IMR-90 (cell line): Measurements from ENCODE around the gene NEFH. TPM values are rescaled to one million over a fixed set of nuclear protein-coding genes. Genes with fewer than 3 reads are reported as not detected.

Experiments used
- ATAC-seq: fragments of 200-7000 bp; cut with Tn5 transposase; 2 replicates; pipeline ENCODE4 v1.9.1; 2020; ENCODE audit warnings: low read depth, mild to moderate bottlenecking, moderate library complexity
- BruUV-seq: library from RNA; stranded (reverse); fragments of 400-500 nt; replicated peaks from 2 replicates; lab custom pipeline; 2021; lab: Mats Ljungman, UMichigan
- CTCF ChIA-PET: fragments of 300-600 bp; formaldehyde crosslinking; extraction: SDS; loops from one replicate; lab custom pipeline; 2021; ENCODE audit warnings: antibody characterized with exemption; lab: Yijun Ruan, JAX
- POLR2A ChIA-PET: fragments of 300-600 bp; sonication (Branson Sonifier 250); formaldehyde crosslinking; loops from one replicate; lab custom pipeline; 2022; ENCODE audit warnings: antibody characterized with exemption; ENCODE audit not compliant: unreplicated experiment; lab: Charles Lee
- DNase-seq: peaks from one replicate; pipeline ENCODE4 v3.0.0; 2013
- H2AFZ ChIP-seq: replicated peaks from 2 replicates; pipeline ENCODE3; 2013; ENCODE audit warnings: low read length, mild to moderate bottlenecking; ENCODE audit not compliant: poor library complexity
- H2AK5ac ChIP-seq: 2 replicates; pipeline ENCODE4 v1.6.1; 2013; ENCODE audit warnings: low read depth, low read length, inconsistent platforms
- H2AK9ac ChIP-seq: replicated peaks from 2 replicates; pipeline ENCODE3; 2013; ENCODE audit warnings: mild to moderate bottlenecking, low read depth, low read length, moderate library complexity; ENCODE audit not compliant: poor library complexity
- H2BK120ac ChIP-seq: 2 replicates; pipeline ENCODE4 v1.6.1; 2013; ENCODE audit warnings: low read depth, low read length, inconsistent platforms
- H2BK15ac ChIP-seq: 3 replicates; pipeline ENCODE4 v1.6.1; 2013; ENCODE audit warnings: low read depth, low read length, inconsistent platforms
- H2BK20ac ChIP-seq: 2 replicates; pipeline ENCODE4 v1.6.1; 2013; ENCODE audit warnings: low read depth, mild to moderate bottlenecking, inconsistent platforms, low read length, moderate library complexity
- H2BK5ac ChIP-seq: 2 replicates; pipeline ENCODE4 v1.6.1; 2013; ENCODE audit warnings: mild to moderate bottlenecking, low read depth, low read length, inconsistent platforms; ENCODE audit not compliant: poor library complexity, severe bottlenecking
- H3K14ac ChIP-seq: replicated peaks from 2 replicates; pipeline ENCODE4 v1.6.1; 2013; ENCODE audit warnings: low read depth, low read length, inconsistent platforms
- H3K18ac ChIP-seq: 2 replicates; pipeline ENCODE4 v1.6.1; 2013; ENCODE audit warnings: low read depth, low read length, control low read depth
- H3K23ac ChIP-seq: 2 replicates; pipeline ENCODE4 v1.6.1; 2013; ENCODE audit warnings: low read depth, low read length, inconsistent platforms
- H3K27ac ChIP-seq: 2 replicates; pipeline ENCODE4 v1.5.1; 2013; ENCODE audit warnings: mild to moderate bottlenecking, control low read depth, low read length; ENCODE audit not compliant: insufficient read depth
- H3K27me3 ChIP-seq: 2 replicates; pipeline ENCODE4 v1.6.1; 2013; ENCODE audit warnings: low read length; ENCODE audit not compliant: control insufficient read depth, insufficient read depth
- H3K36me3 ChIP-seq: 2 replicates; pipeline ENCODE4 v1.6.1; 2013; ENCODE audit warnings: low read length, mixed read lengths; ENCODE audit not compliant: control insufficient read depth, insufficient read depth
- H3K4ac ChIP-seq: 2 replicates; pipeline ENCODE4 v1.6.1; 2013; ENCODE audit warnings: low read depth, low read length, inconsistent platforms
- H3K4me1 ChIP-seq: 2 replicates; pipeline ENCODE4 v1.6.1; 2013; ENCODE audit warnings: low read length, mixed read lengths; ENCODE audit not compliant: control insufficient read depth, insufficient read depth
- H3K4me2 ChIP-seq: 2 replicates; pipeline ENCODE4 v1.6.1; 2013; ENCODE audit warnings: low read depth, mild to moderate bottlenecking, control low read depth, low read length, moderate library complexity
- H3K4me3 ChIP-seq: 2 replicates; pipeline ENCODE4 v1.5.1; 2013; ENCODE audit warnings: low read depth, mild to moderate bottlenecking, control low read depth, low read length, moderate library complexity; ENCODE audit not compliant: insufficient read depth
- H3K56ac ChIP-seq: 2 replicates; pipeline ENCODE4 v1.6.1; 2013; ENCODE audit warnings: low read length, inconsistent platforms; ENCODE audit not compliant: insufficient read depth; ENCODE audit errors: extremely low read depth
- H3K79me1 ChIP-seq, 2 experiments: 2 replicates each; pipeline ENCODE4 v1.6.1; 2013; ENCODE audit warnings: low read length in 2 of 2, inconsistent platforms in 1 of 2, low read depth in 1 of 2
- H3K9ac ChIP-seq: 2 replicates; pipeline ENCODE4 v1.6.1; 2013; ENCODE audit warnings: low read depth, low read length, control low read depth
- H3K9me1 ChIP-seq: 2 replicates; pipeline ENCODE4 v1.6.1; 2013; ENCODE audit warnings: low read length, inconsistent platforms; ENCODE audit not compliant: insufficient read depth
- H3K9me3 ChIP-seq: 2 replicates; pipeline ENCODE4 v1.6.1; 2013; ENCODE audit warnings: low read length; ENCODE audit not compliant: control insufficient read depth, insufficient read depth
- H4K20me1 ChIP-seq: 2 replicates; pipeline ENCODE4 v1.6.1; 2013; ENCODE audit warnings: low read length, inconsistent platforms; ENCODE audit not compliant: insufficient read depth
- H4K5ac ChIP-seq: 2 replicates; pipeline ENCODE4 v1.6.1; 2013; ENCODE audit warnings: mild to moderate bottlenecking, low read depth, low read length, control low read depth
- H4K8ac ChIP-seq, 2 experiments: 2 replicates each; pipeline ENCODE4 v1.6.1; 2013; ENCODE audit warnings: low read depth in 2 of 2, low read length in 2 of 2, control low read depth in 1 of 2, inconsistent platforms in 1 of 2
- H4K91ac ChIP-seq: 2 replicates; pipeline ENCODE4 v1.6.1; 2013; ENCODE audit warnings: low read depth, low read length, inconsistent platforms; ENCODE audit not compliant: insufficient read depth
- BHLHE40 ChIP-seq: fragments of 150-350 bp; IDR thresholded peaks from 2 replicates; pipeline ENCODE4 v1.6.1; 2016; ENCODE audit warnings: mild to moderate bottlenecking, low read depth, low read length
- ELK1 ChIP-seq: fragments of 150-350 bp; IDR thresholded peaks from 2 replicates; pipeline ENCODE4 v1.6.1; 2016; ENCODE audit warnings: low read depth, mild to moderate bottlenecking, low read length, moderate library complexity, borderline replicate concordance
- FOS ChIP-seq: fragments of 150-350 bp; IDR thresholded peaks from 2 replicates; pipeline ENCODE4 v1.6.1; 2016; ENCODE audit warnings: low read depth, low read length
- NFE2L2 ChIP-seq: fragments of 150-350 bp; IDR thresholded peaks from 2 replicates; pipeline ENCODE4 v1.6.1; 2016; ENCODE audit warnings: low read depth, mild to moderate bottlenecking, low read length
- POLR2A ChIP-seq: IDR thresholded peaks from 2 replicates; pipeline ENCODE4 v1.6.1; 2012; ENCODE audit warnings: mild to moderate bottlenecking, low read depth, low read length
- RFX5 ChIP-seq: IDR thresholded peaks from 2 replicates; pipeline ENCODE4 v1.8.0; 2012; ENCODE audit warnings: low read depth, mild to moderate bottlenecking, low read length, moderate library complexity
- WGBS, 2 experiments: methylation state at CpG; one replicate each; pipeline versions ENCODE4 v1.1.5 to v1.1.7; 2013; ENCODE audit warnings: missing lambda C conversion rate in 2 of 2; ENCODE audit not compliant: insufficient read length in 1 of 2; ENCODE audit errors: extremely low coverage in 2 of 2; 5-methylcytosine and 5-hydroxymethylcytosine counted together
- dilution Hi-C: fragments of 300-500 bp; cut with HindIII; formaldehyde crosslinking; loops from one replicate; pipeline ENCODE4 v1.14.3; 2018; ENCODE audit warnings: low sequenced_read_pairs; ENCODE audit not compliant: unreplicated experiment
- in situ Hi-C: fragments of 300-500 bp; cut with MboI; formaldehyde crosslinking; loops from 3 replicates; pipeline ENCODE4 v1.14.3; 2019; ENCODE audit warnings: low sequenced_read_pairs, inconsistent platforms, mixed read lengths
- intact Hi-C: fragments of 100-400 bp; cut with micrococcal nuclease; formaldehyde crosslinking; loops from 2 replicates; pipeline ENCODE4 v1.10.0; 2022
- polyA plus RNA-seq, 3 experiments: library from polyadenylated mRNA; depleted of rRNA; stranded (reverse); fragments of >200 nt; gene quantifications; 2 replicates each; pipeline ENCODE4 v1.2.3, GENCODE V29; 2012; ENCODE audit warnings: low replicate concordance in 1 of 3
- total RNA-seq: library from RNA; depleted of rRNA; stranded (reverse); fragments of >200 nt; gene quantifications from 2 replicates; pipeline ENCODE4 v1.2.3, GENCODE V29; 2012

Gene NEFH
- total and polyA plus RNA-seq, 2 of the 4 experiments (the other 2 are of a cell fraction), result 1.3 to 2.9 TPM

GRCh38 chr22:29510542-29510941 lies 30.5 kb downstream of the NEFH start:
- H4K5ac ChIP-seq, result no peak overlapping the region
- H2AFZ ChIP-seq, result no peak overlapping the region
- TF ChIP-seq RFX5, result no peak
- TF ChIP-seq BHLHE40, result no peak
- no peak for TF ChIP-seq FOS
- no peak for TF ChIP-seq NFE2L2
- no peak for TF ChIP-seq ELK1
- TF ChIP-seq POLR2A, result no peak
- DNase-seq, result no peak
- peaks cover 55% of the 10 kb centered on the region for H3K36me3 ChIP-seq
- no peak overlapping the region for H3K4ac ChIP-seq
- no peak overlapping the region for H3K4me3 ChIP-seq
- no peak overlapping the region for H2BK15ac ChIP-seq
- H2BK20ac ChIP-seq, result no peak overlapping the region
- POLR2A ChIA-PET, result no interaction called here
- H3K79me1 ChIP-seq, result no peaks in the 10 kb centered on the region; a peak in 1 of 4 replicates
- intact Hi-C loops, result no loop called here
- no peaks in the 10 kb centered on the region for H3K4me1 ChIP-seq
- WGBS, 2 experiments, result 100% methylated on average over 1 of the region's 2 CpGs; no CpG with 5 or more reads in 1 of the 2 experiments
- CTCF ChIA-PET, result no interaction called here
- no peaks in the 10 kb centered on the region for H3K27me3 ChIP-seq
- H3K23ac ChIP-seq, result no peak overlapping the region
- no peak overlapping the region for H3K27ac ChIP-seq
- dilution Hi-C loops, result no loop called here
- no peaks in the 10 kb centered on the region for H3K9me3 ChIP-seq
- H3K56ac ChIP-seq, result no peak overlapping the region
- in situ Hi-C loops, result no loop called here
- no peak overlapping the region for H3K9ac ChIP-seq
- BruUV-seq, result no TSS peak
- no peak overlapping the region for H4K8ac ChIP-seq
- H3K4me2 ChIP-seq, result no peak overlapping the region
- H2AK5ac ChIP-seq, result no peak overlapping the region
- no peak overlapping the region for H3K18ac ChIP-seq
- H3K14ac ChIP-seq, result no peak overlapping the region
- no peaks in the 10 kb centered on the region for H4K20me1 ChIP-seq
- no peak overlapping the region for H2BK5ac ChIP-seq
- no peak overlapping the region for H4K91ac ChIP-seq
- no peak overlapping the region for H2AK9ac ChIP-seq
- no peaks in the 10 kb centered on the region; the same call in 1 of the 2 replicates for H3K9me1 ChIP-seq
- no peak overlapping the region for H2BK120ac ChIP-seq
- ATAC-seq, result no peak
